ENCODE data around the gene ADAMTS2. TPM values are rescaled to one million over a fixed set of nuclear protein-coding genes. Genes with fewer than 3 reads are reported as not detected.

The ADAMTS2 gene
- total RNA-seq, 1 donor from 2014 or later, result not detected

Other genes starting within 250 kb of the ADAMTS2 start
- 40.2 and 42.0 TPM in 2 replicates for gene RUFY1, start 205.1 kb upstream of the ADAMTS2 start, total RNA-seq

Measured in activated T-helper 2 cell treated with anti-CD3 and anti-CD28 coated beads, Interferon-gamma antibody, Interleukin-2, Interleukin-4, amounts not matched to agents 10 μg/mL and 5 μg/mL and 100 μg/mL, durations not matched to agents 14 hours and 24 hours and 36 hours (primary cell).